ENCODE measurements around the gene CDKN1B.

- TF ChIP-seq CTCF (tag by site-specific recombination; IDR thresholded peaks at IDR 0.05) (no peak), ZNF621 (tag by site-specific recombination; IDR thresholded peaks at IDR 0.05) (no peak), ZNF311 (tag by site-specific recombination; IDR thresholded peaks at IDR 0.05; ENCODE audit: borderline replicate concordance) (no peak), ZSCAN16 (tag by site-specific recombination; IDR thresholded peaks at IDR 0.05) (no peak), ZNF560 (tag by site-specific recombination; IDR thresholded peaks at IDR 0.05; ENCODE audit: borderline replicate concordance) (no peak)
These were observed 25.6 kb upstream of the CDKN1B start for GRCh38 chr12:12691549-12691948.

All from HEK293 (cell line).